ENCODE results near the gene TMEM196.

Gene TMEM196

DNA sequence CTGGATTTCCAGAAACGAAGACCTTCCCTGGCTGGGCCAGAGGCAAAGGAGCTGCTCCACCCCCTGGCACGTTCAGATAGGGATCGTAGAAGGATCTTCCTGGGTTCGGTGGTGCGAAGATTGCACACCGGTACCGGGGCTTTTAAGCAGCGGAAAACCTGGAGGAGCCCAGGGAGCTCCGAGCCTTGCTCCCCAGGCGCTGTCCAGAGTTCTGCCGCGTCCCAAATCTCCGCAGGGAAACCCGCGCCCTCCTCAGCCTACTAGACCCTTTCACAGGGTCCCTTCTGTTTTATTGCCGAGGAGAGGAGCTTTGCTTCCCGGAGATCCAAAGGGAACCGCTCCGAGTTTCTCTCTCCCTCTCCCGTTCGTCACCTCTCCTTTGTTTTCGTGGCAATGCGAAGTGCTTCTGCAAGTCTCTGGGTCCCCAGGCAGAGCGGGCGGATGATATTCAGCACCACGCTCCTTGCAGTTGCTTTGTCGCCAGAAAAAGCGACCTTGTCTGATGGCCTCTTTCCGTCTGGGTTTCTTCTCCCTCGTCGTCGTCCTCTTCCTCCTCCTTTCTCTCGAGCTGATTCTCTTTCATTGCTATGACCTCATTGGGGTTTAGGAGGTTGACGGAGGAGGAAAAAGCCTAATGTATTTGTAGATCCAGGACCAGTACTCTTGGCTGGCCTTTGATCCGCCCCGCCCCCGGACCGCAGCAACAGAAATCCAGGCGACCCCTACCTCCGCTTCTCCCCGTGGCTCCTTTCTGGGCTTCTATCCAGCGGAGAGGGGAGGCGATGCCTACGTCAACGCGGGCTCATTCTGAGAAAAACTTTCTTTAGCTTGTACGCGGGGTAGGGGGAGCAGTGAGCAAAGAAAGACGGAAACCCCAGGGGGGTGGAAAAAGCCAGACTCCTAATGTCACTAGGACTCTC is at the start of gene TMEM196:
Gene TMEM196 (minus strand): TSS at position 777 of the 920 bp plus-strand sequence. CDS start 921 bp downstream, outside the sequence.
- H3K4me2 ChIP-seq, result no peak within 1 kb of the TSS

DNA sequence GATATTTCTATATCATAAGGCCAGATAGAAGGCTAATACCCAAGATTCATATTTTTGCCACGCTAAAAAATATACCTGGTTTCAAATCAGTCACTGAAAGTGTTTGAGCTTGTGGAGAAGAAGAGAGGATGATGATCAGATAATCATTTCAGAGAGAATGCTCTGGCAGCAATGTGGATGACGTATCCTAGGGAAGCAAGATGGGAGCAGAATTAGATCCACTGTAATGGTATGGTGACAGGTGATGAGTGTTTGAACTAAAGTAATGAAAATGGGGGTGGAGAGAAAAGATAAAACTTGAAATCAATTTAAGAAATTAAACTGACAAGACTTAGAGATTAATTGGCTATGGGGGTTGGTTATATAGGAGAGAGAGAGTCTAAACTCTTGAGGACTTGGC is 42.7 kb upstream of the TMEM196 start:
- H3K27me3 ChIP-seq, result no peaks in the 10 kb centered on the region
- H3K36me3 ChIP-seq, result no peaks in the 10 kb centered on the region
- no peaks in the 10 kb centered on the region for H3K9me3 ChIP-seq
- H3K4me2 ChIP-seq, result no peak overlapping the region
- no peaks in the 10 kb centered on the region for H4K20me1 ChIP-seq
- no peaks in the 10 kb centered on the region for H3K4me1 ChIP-seq
- H3K27ac ChIP-seq, result no peak overlapping the region
- H3K9ac ChIP-seq, result no peak overlapping the region
- TF ChIP-seq Cebpa-rat (IDR thresholded peaks at IDR 0.05), result no peak
- no peak overlapping the region for H3K4me3 ChIP-seq

More for the DNA sequence above, at the start of gene TMEM196:
- Histone ChIP-seq H3K4me3 (no peak within 1 kb of the TSS), H3K4me1 (no peaks in the 10 kb centered on the region), H4K20me1 (no peaks in the 10 kb centered on the region), H3K27me3 (no peaks in the 10 kb centered on the region), H3K9ac (no peak within 1 kb of the TSS), H3K9me3 (no peaks in the 10 kb centered on the region), H3K27ac (no peak within 1 kb of the TSS), H3K36me3 (no peaks in the 10 kb centered on the region)
- TF ChIP-seq Cebpa-rat (IDR thresholded peaks at IDR 0.05), result no peak

GRCh38 chr7:19815546-19815945 is 42.1 kb upstream of the TMEM196 start:
- Histone ChIP-seq H3K4me1 (no peaks in the 10 kb centered on the region), H3K4me2 (no peak overlapping the region), H4K20me1 (no peaks in the 10 kb centered on the region), H3K27me3 (no peaks in the 10 kb centered on the region), H3K4me3 (no peak overlapping the region), H3K36me3 (no peaks in the 10 kb centered on the region), H3K9me3 (no peaks in the 10 kb centered on the region), H3K27ac (no peak overlapping the region), H3K9ac (no peak overlapping the region)
- no peak for TF ChIP-seq Cebpa-rat (IDR thresholded peaks at IDR 0.05)

DNA sequence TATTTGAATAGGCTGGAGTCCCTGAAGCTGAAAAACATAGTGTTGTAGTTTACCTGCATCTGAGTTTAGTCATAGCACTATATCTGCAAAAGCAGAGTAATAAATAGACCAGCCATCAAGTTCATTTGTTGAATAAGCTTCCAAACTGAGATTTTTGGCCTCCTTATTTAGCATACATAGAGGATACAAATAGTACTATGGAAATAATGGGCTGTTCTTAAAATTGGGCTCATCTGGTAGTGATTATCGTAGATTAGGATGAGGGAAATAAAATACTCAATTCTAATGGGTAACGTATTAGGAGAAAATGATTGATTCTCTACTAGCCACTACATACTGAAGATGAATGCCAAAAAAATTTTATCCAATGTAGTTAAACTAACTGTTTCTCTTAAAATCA is 41.4 kb upstream of the TMEM196 start:
- no peak for TF ChIP-seq Cebpa-rat (IDR thresholded peaks at IDR 0.05)
- Histone ChIP-seq H3K9ac (no peak overlapping the region), H3K27me3 (no peaks in the 10 kb centered on the region), H3K4me3 (no peak overlapping the region), H3K27ac (no peak overlapping the region), H3K36me3 (no peaks in the 10 kb centered on the region), H3K9me3 (no peaks in the 10 kb centered on the region), H4K20me1 (no peaks in the 10 kb centered on the region), H3K4me1 (no peaks in the 10 kb centered on the region), H3K4me2 (no peak overlapping the region)

GRCh38 chr7:19811386-19811785 is 38.0 kb upstream of the TMEM196 start:
- no peak for TF ChIP-seq Cebpa-rat (IDR thresholded peaks at IDR 0.05)
- H3K9ac ChIP-seq, result no peak overlapping the region
- no peak overlapping the region for H3K4me3 ChIP-seq
- H3K36me3 ChIP-seq, result no peaks in the 10 kb centered on the region
- no peaks in the 10 kb centered on the region for H3K4me1 ChIP-seq
- no peaks in the 10 kb centered on the region for H4K20me1 ChIP-seq
- no peaks in the 10 kb centered on the region for H3K9me3 ChIP-seq
- H3K27ac ChIP-seq, result no peak overlapping the region
- no peak overlapping the region for H3K4me2 ChIP-seq
- H3K27me3 ChIP-seq, result no peaks in the 10 kb centered on the region

DNA sequence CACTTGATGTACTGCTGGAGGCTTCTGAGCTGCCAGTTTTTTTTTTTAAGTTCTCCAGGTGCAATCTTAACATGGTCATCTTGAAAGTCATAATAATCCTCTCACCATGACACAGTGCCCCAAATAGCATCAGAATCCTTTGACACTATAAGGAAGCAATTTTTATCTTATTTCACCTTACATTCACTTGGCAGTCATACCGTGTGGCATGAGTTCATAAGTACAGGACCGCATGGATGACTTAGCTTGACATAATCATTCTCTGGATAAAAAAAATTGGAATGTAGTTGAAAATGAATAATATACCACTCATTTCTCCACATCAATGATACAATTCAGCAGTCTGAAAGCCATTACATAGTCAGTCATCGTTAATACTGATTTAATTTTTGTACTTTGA is 25.6 kb upstream of the TMEM196 start:
- TF ChIP-seq Cebpa-rat (IDR thresholded peaks at IDR 0.05), result no peak
- Histone ChIP-seq H3K9me3 (no peaks in the 10 kb centered on the region), H3K27me3 (no peaks in the 10 kb centered on the region), H3K9ac (no peak overlapping the region), H3K4me1 (no peaks in the 10 kb centered on the region), H3K4me3 (no peak overlapping the region), H3K4me2 (no peak overlapping the region), H3K36me3 (no peaks in the 10 kb centered on the region), H4K20me1 (no peaks in the 10 kb centered on the region), H3K27ac (no peak overlapping the region)

GRCh38 chr7:19783541-19783940 is 10.1 kb upstream of the TMEM196 start:
- H3K36me3 ChIP-seq, result no peaks in the 10 kb centered on the region

GRCh38 chr7:19776981-19777380 is 3.6 kb upstream of the TMEM196 start:
- H3K9ac ChIP-seq, result no peak overlapping the region
- no peak for TF ChIP-seq Cebpa-rat (IDR thresholded peaks at IDR 0.05)
- H3K9me3 ChIP-seq, result no peaks in the 10 kb centered on the region
- H4K20me1 ChIP-seq, result no peaks in the 10 kb centered on the region
- H3K4me1 ChIP-seq, result no peaks in the 10 kb centered on the region
- no peaks in the 10 kb centered on the region for H3K27me3 ChIP-seq
- no peaks in the 10 kb centered on the region for H3K36me3 ChIP-seq
- no peak overlapping the region for H3K4me2 ChIP-seq
- H3K4me3 ChIP-seq, result no peak overlapping the region
- H3K27ac ChIP-seq, result no peak overlapping the region

More at GRCh38 chr7:19783541-19783940, 10.1 kb upstream of the TMEM196 start:
- Histone ChIP-seq H3K9me3 (peaks cover 11% of the 10 kb centered on the region), H4K20me1 (no peaks in the 10 kb centered on the region), H3K27me3 (no peaks in the 10 kb centered on the region), H3K4me2 (no peak overlapping the region), H3K4me3 (no peak overlapping the region), H3K4me1 (no peaks in the 10 kb centered on the region), H3K9ac (no peak overlapping the region), H3K27ac (no peak overlapping the region)
- no peak for TF ChIP-seq Cebpa-rat (IDR thresholded peaks at IDR 0.05)

DNA sequence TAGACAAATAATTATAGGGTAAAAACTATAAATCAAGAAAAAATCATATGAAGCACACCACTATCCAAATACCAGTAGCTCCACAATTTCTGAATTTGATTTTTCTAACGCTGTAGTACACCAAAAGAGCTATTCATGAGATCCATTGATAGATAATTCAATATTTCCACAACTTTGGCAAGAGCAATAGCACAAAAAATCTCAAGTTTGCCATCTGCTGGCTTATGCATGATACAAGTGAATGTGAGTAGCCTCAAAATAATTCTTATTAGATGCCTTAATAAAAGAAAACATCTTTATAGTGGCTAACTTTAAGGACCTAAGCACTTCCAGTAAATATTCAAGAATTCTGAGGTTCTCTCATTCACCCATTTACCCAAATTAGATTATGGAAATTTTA is 2.2 kb upstream of the TMEM196 start:
- Histone ChIP-seq H3K4me3 (no peak overlapping the region), H3K4me1 (no peaks in the 10 kb centered on the region), H3K9ac (no peak overlapping the region), H3K27ac (no peak overlapping the region), H3K36me3 (no peaks in the 10 kb centered on the region), H3K27me3 (no peaks in the 10 kb centered on the region), H4K20me1 (no peaks in the 10 kb centered on the region), H3K9me3 (no peaks in the 10 kb centered on the region), H3K4me2 (no peak overlapping the region)
- TF ChIP-seq Cebpa-rat (IDR thresholded peaks at IDR 0.05), result no peak

- Histone ChIP-seq H4K20me1 (no peaks in the 10 kb centered on the region), H3K27me3 (no peaks in the 10 kb centered on the region), H3K27ac (no peak overlapping the region), H3K9me3 (no peaks in the 10 kb centered on the region), H3K36me3 (no peaks in the 10 kb centered on the region), H3K4me2 (no peak overlapping the region), H3K9ac (no peak overlapping the region), H3K4me1 (no peaks in the 10 kb centered on the region), H3K4me3 (no peak overlapping the region)
- TF ChIP-seq Cebpa-rat (IDR thresholded peaks at IDR 0.05), result no peak
These were observed 1.1 kb downstream of the TMEM196 start for GRCh38 chr7:19772306-19772705.

All from BLaER1 (cell line).